ENCODE data around the gene ZFPM1.

ZFPM1 gene

GRCh38 chr16:88430185-88430523, 22.9 kb upstream of the ZFPM1 start:
- DNase-seq (ENCODE audit: low spot score) = no peak

DNA sequence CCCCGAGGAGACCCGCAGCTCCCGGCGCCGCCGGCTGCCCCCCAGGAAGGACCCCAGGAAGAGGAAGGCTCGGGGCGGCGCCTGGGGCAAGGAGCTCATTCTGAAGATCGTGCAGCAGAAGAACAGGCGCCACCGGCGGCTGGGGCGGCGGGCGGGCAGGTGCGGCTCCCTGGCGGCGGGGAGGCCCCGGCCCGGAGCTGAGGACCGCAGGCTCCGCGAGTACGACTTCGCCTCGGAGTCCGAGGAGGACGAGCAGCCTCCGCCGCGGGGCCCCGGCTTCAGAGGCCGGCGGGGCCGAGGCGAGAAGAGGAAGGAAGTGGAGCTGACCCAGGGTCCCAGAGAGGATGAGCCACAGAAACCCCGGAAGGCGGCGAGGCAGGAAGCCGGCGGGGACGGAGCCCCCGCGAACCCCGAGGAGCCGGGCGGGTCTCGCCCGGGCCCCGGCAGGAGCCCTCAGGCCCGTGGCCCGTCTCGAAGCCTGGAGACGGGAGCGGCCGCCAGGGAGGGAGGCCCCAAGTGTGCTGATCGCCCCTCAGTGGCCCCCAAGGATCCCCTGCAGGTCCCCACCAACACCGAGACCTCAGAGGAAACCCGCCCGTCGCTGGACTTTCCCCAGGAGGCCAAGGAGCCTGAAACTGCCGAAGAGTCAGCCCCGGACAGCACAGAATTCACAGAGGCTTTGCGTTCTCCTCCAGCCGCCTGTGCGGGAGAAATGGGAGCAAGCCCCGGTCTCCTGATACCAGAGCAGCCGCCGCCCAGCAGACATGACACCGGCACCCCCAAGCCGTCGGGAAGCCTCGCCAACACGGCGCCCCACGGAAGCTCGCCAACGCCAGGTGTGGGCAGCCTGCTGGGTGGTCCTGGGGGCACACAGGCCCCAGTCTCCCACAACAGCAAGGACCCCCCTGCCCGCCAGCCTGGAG, 22.3 kb upstream of the ZFPM1 start:
- Histone ChIP-seq H3K27ac (peak overlapping the region in 1 of 2 donors; percentile 35), H3K4me3 (peak overlapping the region; percentile 65)
- DNase-seq (ENCODE audit: low spot score) = no peak
- TF ChIP-seq, protein P1, sequence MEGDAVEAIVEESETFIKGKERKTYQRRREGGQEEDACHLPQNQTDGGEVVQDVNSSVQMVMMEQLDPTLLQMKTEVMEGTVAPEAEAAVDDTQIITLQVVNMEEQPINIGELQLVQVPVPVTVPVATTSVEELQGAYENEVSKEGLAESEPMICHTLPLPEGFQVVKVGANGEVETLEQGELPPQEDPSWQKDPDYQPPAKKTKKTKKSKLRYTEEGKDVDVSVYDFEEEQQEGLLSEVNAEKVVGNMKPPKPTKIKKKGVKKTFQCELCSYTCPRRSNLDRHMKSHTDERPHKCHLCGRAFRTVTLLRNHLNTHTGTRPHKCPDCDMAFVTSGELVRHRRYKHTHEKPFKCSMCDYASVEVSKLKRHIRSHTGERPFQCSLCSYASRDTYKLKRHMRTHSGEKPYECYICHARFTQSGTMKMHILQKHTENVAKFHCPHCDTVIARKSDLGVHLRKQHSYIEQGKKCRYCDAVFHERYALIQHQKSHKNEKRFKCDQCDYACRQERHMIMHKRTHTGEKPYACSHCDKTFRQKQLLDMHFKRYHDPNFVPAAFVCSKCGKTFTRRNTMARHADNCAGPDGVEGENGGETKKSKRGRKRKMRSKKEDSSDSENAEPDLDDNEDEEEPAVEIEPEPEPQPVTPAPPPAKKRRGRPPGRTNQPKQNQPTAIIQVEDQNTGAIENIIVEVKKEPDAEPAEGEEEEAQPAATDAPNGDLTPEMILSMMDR (IDR thresholded peaks at IDR 0.05) = no peak

More at GRCh38 chr16:88430185-88430523, 22.9 kb upstream of the ZFPM1 start:
- Histone ChIP-seq H3K4me3 (peak overlapping the region; percentile 65), H3K27ac (peak overlapping the region in 1 of 2 donors; percentile 35)
- TF ChIP-seq, protein P1 (IDR thresholded peaks at IDR 0.05) = no peak

GRCh38 chr16:88431651-88432050, 21.4 kb upstream of the ZFPM1 start:
- no peak for DNase-seq (ENCODE audit: low spot score)
- H3K27ac ChIP-seq = no peak overlapping the region
- TF ChIP-seq, protein P1 (IDR thresholded peaks at IDR 0.05) = no peak
- H3K4me3 ChIP-seq = peak overlapping the region; percentile 65

- no peak for DNase-seq (ENCODE audit: low spot score)
- Histone ChIP-seq H3K27ac (no peak overlapping the region), H3K4me3 (no peak overlapping the region)
- TF ChIP-seq, protein P1 (IDR thresholded peaks at IDR 0.05) = no peak
Observed at GRCh38 chr16:88432174-88432573, 20.9 kb upstream of the ZFPM1 start.

DNA sequence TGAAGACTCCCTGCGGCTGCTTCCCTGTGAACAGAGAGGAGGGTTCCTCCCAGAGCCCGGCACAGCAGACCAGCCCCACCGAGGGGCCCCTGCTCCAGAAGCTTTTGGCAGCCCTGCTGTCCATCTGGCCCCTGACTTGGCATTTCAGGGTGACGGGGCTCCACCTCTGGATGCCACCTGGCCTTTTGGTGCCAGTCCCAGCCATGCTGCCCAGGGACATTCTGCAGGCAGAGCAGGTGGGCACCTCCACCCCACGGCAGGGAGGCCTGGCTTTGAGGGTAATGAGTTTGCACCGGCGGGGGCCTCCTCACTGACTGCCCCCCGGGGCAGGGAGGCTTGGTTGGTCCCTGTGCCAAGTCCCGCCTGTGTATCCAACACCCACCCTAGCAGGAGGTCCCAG, 20.3 kb upstream of the ZFPM1 start:
- TF ChIP-seq, protein P1 (IDR thresholded peaks at IDR 0.05) = no peak
- Histone ChIP-seq H3K4me3 (no peak overlapping the region), H3K27ac (no peak overlapping the region)
- DNase-seq (ENCODE audit: low spot score) = no peak

DNA sequence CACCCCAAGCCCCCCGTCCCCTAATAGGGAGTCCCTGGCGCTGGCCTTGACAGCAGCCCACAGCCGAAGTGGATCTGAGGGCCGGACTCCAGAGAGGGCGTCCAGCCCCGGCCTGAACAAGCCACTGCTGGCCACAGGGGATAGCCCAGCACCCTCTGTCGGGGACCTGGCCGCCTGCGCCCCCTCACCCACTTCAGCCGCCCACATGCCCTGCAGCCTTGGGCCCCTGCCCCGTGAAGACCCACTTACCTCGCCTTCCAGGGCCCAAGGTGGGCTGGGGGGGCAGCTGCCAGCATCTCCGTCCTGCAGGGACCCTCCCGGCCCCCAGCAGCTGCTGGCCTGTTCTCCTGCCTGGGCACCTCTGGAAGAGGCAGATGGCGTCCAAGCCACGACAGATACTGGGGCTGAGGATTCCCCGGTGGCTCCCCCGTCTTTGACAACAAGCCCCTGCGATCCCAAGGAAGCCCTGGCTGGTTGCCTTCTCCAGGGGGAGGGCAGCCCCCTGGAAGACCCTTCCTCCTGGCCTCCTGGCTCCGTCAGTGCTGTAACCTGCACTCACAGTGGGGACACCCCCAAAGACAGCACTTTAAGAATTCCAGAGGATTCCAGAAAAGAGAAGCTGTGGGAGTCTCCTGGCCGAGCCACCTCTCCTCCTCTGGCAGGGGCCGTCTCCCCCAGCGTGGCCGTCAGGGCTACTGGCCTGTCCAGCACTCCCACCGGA, 19.3 kb upstream of the ZFPM1 start:
- no peak for DNase-seq (ENCODE audit: low spot score)
- TF ChIP-seq, protein P1 (IDR thresholded peaks at IDR 0.05) = no peak
- Histone ChIP-seq H3K4me3 (no peak overlapping the region), H3K27ac (no peak overlapping the region)

Data from coronary artery (tissue), 2 donors.